RPMI8226 (cell line): ENCODE results near the gene ZCCHC14.

ENCODE experiments used
- DNase-seq: peaks from one replicate; pipeline ENCODE4 v3.0.0-alpha.2; 2015

The ZCCHC14 gene

GRCh38 chr16:87492721-87493607 lies at the start of gene ZCCHC14:
Gene ZCCHC14 (minus strand): TSS chr16:87493024. CDS start chr16:87492238, 786 bp downstream.
- peak; percentile 96 for DNase-seq

GRCh38 chr16:87541872-87542234 lies 49.0 kb upstream of the ZCCHC14 start:
- no peak for DNase-seq

- DNase-seq: no peak
These were observed 48.5 kb upstream of the ZCCHC14 start for GRCh38 chr16:87541147-87541871.

- DNase-seq: no peak
These were observed 48.0 kb upstream of the ZCCHC14 start for GRCh38 chr16:87540897-87541146.

- DNase-seq: peak; percentile 24
These were observed 47.5 kb upstream of the ZCCHC14 start for GRCh38 chr16:87540072-87540896.

- DNase-seq: no peak
These were observed 46.3 kb upstream of the ZCCHC14 start for GRCh38 chr16:87539113-87539512.

- DNase-seq: no peak
These were observed 45.8 kb upstream of the ZCCHC14 start for GRCh38 chr16:87538594-87538993.

GRCh38 chr16:87538160-87538559 lies 45.3 kb upstream of the ZCCHC14 start:
- no peak for DNase-seq

- no peak for DNase-seq
These were observed 43.9 kb upstream of the ZCCHC14 start for GRCh38 chr16:87536795-87537142.

GRCh38 chr16:87535855-87536794 lies 43.3 kb upstream of the ZCCHC14 start:
- no peak for DNase-seq

GRCh38 chr16:87535457-87535854 lies 42.6 kb upstream of the ZCCHC14 start:
- no peak for DNase-seq

- DNase-seq: no peak
These were observed 41.9 kb upstream of the ZCCHC14 start for GRCh38 chr16:87534751-87535150.

GRCh38 chr16:87534030-87534653 lies 41.3 kb upstream of the ZCCHC14 start:
- DNase-seq: no peak

- DNase-seq: no peak
These were observed 40.2 kb upstream of the ZCCHC14 start for GRCh38 chr16:87533061-87533460.

GRCh38 chr16:87531418-87531817 lies 38.6 kb upstream of the ZCCHC14 start:
- no peak for DNase-seq

GRCh38 chr16:87528690-87529579 lies 36.1 kb upstream of the ZCCHC14 start:
- no peak for DNase-seq

GRCh38 chr16:87527055-87527724 lies 34.4 kb upstream of the ZCCHC14 start:
- DNase-seq: no peak

GRCh38 chr16:87526238-87526947 lies 33.6 kb upstream of the ZCCHC14 start:
- no peak for DNase-seq

GRCh38 chr16:87525352-87525751 lies 32.5 kb upstream of the ZCCHC14 start:
- DNase-seq: no peak

GRCh38 chr16:87524407-87524806 lies 31.6 kb upstream of the ZCCHC14 start:
- DNase-seq: no peak
